ENCODE results near the gene BANK1.

DNA sequence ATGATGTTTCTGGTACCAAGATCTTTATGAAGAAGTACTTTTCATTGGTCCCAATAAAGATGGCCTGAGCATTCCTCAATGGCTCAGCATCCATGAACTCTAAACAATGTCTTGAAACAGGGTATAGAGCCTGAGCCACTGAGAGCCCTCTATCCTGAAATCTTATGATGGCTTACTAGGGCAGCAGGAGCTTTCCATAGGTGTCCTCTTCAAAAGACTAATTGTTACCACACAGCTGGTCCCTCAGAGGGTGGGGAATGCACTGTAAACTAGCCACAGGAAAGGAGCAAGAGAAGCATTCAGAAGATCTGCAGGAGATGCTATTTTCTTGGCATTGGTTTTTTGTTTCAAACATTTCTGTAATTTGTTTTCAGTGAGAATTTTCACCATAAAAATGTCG is 5.6 kb upstream of the BANK1 start:
- TF ChIP-seq SNAI2 (CRISPR knock-in tag; IDR thresholded peaks at IDR 0.05) (no peak), TOX (CRISPR knock-in tag; IDR thresholded peaks at IDR 0.05; ENCODE audit: borderline replicate concordance) (no peak)
- TF ChIP-seq, protein P1, sequence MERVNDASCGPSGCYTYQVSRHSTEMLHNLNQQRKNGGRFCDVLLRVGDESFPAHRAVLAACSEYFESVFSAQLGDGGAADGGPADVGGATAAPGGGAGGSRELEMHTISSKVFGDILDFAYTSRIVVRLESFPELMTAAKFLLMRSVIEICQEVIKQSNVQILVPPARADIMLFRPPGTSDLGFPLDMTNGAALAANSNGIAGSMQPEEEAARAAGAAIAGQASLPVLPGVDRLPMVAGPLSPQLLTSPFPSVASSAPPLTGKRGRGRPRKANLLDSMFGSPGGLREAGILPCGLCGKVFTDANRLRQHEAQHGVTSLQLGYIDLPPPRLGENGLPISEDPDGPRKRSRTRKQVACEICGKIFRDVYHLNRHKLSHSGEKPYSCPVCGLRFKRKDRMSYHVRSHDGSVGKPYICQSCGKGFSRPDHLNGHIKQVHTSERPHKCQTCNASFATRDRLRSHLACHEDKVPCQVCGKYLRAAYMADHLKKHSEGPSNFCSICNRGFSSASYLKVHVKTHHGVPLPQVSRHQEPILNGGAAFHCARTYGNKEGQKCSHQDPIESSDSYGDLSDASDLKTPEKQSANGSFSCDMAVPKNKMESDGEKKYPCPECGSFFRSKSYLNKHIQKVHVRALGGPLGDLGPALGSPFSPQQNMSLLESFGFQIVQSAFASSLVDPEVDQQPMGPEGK (CRISPR knock-in tag; IDR thresholded peaks at IDR 0.05; ENCODE audit: borderline replicate concordance), result no peak
- TF ChIP-seq, protein P2, sequence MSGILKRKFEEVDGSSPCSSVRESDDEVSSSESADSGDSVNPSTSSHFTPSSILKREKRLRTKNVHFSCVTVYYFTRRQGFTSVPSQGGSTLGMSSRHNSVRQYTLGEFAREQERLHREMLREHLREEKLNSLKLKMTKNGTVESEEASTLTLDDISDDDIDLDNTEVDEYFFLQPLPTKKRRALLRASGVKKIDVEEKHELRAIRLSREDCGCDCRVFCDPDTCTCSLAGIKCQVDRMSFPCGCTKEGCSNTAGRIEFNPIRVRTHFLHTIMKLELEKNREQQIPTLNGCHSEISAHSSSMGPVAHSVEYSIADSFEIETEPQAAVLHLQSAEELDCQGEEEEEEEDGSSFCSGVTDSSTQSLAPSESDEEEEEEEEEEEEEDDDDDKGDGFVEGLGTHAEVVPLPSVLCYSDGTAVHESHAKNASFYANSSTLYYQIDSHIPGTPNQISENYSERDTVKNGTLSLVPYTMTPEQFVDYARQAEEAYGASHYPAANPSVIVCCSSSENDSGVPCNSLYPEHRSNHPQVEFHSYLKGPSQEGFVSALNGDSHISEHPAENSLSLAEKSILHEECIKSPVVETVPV (CRISPR knock-in tag; IDR thresholded peaks at IDR 0.05), result no peak
